Pancreas (tissue), 10 donors: ENCODE results near the gene CHN1. TPM values are rescaled to one million over a fixed set of nuclear protein-coding genes. Genes with fewer than 3 reads are reported as not detected.

Source experiments
- ATAC-seq, 4 donors: fragments of 200-7000 bp; cut with Tn5 transposase; one replicate each; pipeline versions ENCODE4 v1.8.0 to v1.9.1; 2020; ENCODE audit warnings: mild to moderate bottlenecking in 4 of 4, moderate library complexity in 4 of 4
- DNase-seq, 6 donors: peaks; one replicate each; pipeline ENCODE4 v3.0.0-alpha.2; 2020
- FAIRE-seq: peaks from 2 replicates; lab custom pipeline; 2012; peaks lifted over from hg19 to GRCh38; lab: Jason Lieb, UNC
- H3K27ac ChIP-seq, 4 donors: fragments of 200-600 bp; sonication (generic); 1 replicate in 3 of 4; 2 replicates in 1 of 4; pipeline versions ENCODE4 v1.5.0 to v1.8.0; 2020
- H3K27me3 ChIP-seq, 4 donors: fragments of 200-600 bp; one replicate each; pipeline ENCODE4 v1.8.0; 2021
- H3K36me3 ChIP-seq, 3 donors: fragments of 200-600 bp; sonication (generic) in 1 of 3; one replicate each; pipeline versions ENCODE4 v1.5.0 to v1.8.0; 2020 to 2021
- H3K4me1 ChIP-seq, 3 donors: fragments of 200-600 bp; one replicate each; pipeline ENCODE4 v1.8.0; 2021
- H3K4me3 ChIP-seq, 4 donors: fragments of 200-600 bp; sonication (generic) in 2 of 4; one replicate each; pipeline versions ENCODE4 v1.5.0 to v1.8.0; 2020 to 2021
- H3K9me3 ChIP-seq, 4 donors: fragments of 200-600 bp; one replicate each; pipeline ENCODE4 v1.8.0; 2021
- WGBS, 2 donors: extraction: QIAGEN DNeasy Blood & Tissue Kit; methylation state at CpG; one replicate each; pipeline ENCODE4 v1.1.7; 2013; 5-methylcytosine and 5-hydroxymethylcytosine counted together
- intact Hi-C, 3 donors: fragments of 100-400 bp; cut with DNase I; formaldehyde crosslinking; loops; one replicate each; pipeline versions ENCODE4 v1.11.1 to v1.14.2; 2022
- polyA plus RNA-seq, 2 donors: library from polyadenylated mRNA; stranded (reverse); fragments of 200-250 nt; gene quantifications; one replicate each; pipeline ENCODE4 v1.2.3, GENCODE V29; 2013
- total RNA-seq, 6 donors: library from RNA; stranded (reverse); fragmentation: NEBNext Ultra II Directional in 4 of 6; extraction: Animal tissue kit (Norgen Biotek cat#: 25700) in 4 of 6; gene quantifications; one replicate each; pipeline versions ENCODE4 v1.2.1 to v1.2.4, GENCODE V29; 2021 to 2023
- TF ChIP-seq, protein P1 (sequence below), 4 donors: fragments of 200-600 bp; sonication (generic) in 3 of 4; IDR thresholded peaks; one replicate each; pipeline versions ENCODE4 v1.5.0 to v1.8.0; 2021; ENCODE audit warnings: antibody characterized with exemption in 4 of 4
- donor health status: healthy with polysubstance abuse.
- donor health status: DM: no; HTN: no; CAD: no; lungs with moderate emphysema.
- donor health status: DM: no; HTN: no; CAD: no.
- donor health status: control.
- donor health status: control.
- donor health status: Bipolar disorder and iron deficiency.
- donor health status: DM: yes; HTN: yes; CAD: no.
- donor health status: DM: no; HTN: no; CAD: no.
- donor health status: DM: no; HTN: no; CAD: no.
- donor health status: DM: yes; HTN: yes; CAD: no.

Gene CHN1
- total and polyA plus RNA-seq, 8 donors: 1.3 to 15.4 (median 3.7) TPM

- H3K36me3 ChIP-seq: no peaks in the 10 kb centered on the region
- TF ChIP-seq, protein P1, sequence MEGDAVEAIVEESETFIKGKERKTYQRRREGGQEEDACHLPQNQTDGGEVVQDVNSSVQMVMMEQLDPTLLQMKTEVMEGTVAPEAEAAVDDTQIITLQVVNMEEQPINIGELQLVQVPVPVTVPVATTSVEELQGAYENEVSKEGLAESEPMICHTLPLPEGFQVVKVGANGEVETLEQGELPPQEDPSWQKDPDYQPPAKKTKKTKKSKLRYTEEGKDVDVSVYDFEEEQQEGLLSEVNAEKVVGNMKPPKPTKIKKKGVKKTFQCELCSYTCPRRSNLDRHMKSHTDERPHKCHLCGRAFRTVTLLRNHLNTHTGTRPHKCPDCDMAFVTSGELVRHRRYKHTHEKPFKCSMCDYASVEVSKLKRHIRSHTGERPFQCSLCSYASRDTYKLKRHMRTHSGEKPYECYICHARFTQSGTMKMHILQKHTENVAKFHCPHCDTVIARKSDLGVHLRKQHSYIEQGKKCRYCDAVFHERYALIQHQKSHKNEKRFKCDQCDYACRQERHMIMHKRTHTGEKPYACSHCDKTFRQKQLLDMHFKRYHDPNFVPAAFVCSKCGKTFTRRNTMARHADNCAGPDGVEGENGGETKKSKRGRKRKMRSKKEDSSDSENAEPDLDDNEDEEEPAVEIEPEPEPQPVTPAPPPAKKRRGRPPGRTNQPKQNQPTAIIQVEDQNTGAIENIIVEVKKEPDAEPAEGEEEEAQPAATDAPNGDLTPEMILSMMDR (IDR thresholded peaks at IDR 0.05): no peak
- H3K4me1 ChIP-seq: no peaks in the 10 kb centered on the region
- no peak for ATAC-seq
- intact Hi-C loops: no loop called here
- H3K4me3 ChIP-seq: no peak overlapping the region
- no peak for DNase-seq
- H3K27ac ChIP-seq: no peak overlapping the region
- no peak for FAIRE-seq
- no peaks in the 10 kb centered on the region for H3K9me3 ChIP-seq
- no peaks in the 10 kb centered on the region for H3K27me3 ChIP-seq
- WGBS, 2 donors: 88 to 91% methylated on average over 2 of the region's 2 CpGs
These were observed 8.6 kb downstream of the CHN1 start for GRCh38 chr2:174996622-174997021.

DNA sequence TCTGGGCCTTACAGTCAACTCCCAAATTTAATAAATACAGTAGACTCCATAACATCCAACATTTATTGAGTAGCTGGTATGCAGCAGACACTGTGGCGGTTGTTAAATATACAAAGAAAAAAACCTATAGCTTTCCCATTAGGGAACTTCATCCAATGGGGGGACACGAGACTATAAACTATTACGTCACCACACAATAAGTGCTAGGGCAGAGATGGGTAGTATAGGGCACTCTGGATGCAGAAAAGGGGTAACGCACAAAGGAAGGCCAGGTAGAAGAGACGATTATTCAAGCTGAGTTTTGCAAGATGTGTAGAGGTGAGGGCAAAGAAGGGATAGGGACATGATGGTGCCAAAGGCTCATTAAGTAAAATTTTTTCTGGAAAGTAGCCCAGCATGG, 10.8 kb downstream of the CHN1 start:
- ATAC-seq: no peak
- Histone ChIP-seq H3K27me3 (no peaks in the 10 kb centered on the region), H3K9me3 (no peaks in the 10 kb centered on the region), H3K4me3 (no peak overlapping the region), H3K4me1 (no peaks in the 10 kb centered on the region), H3K27ac (no peak overlapping the region), H3K36me3 (no peaks in the 10 kb centered on the region)
- FAIRE-seq: no peak
- intact Hi-C loops: no loop called here
- TF ChIP-seq, protein P1 (IDR thresholded peaks at IDR 0.05): no peak
- DNase-seq: no peak
- WGBS, 2 donors: 83 to 95% methylated on average over 5 of the region's 5 CpGs

GRCh38 chr2:174992886-174993285, 12.3 kb downstream of the CHN1 start:
- no peaks in the 10 kb centered on the region for H3K27me3 ChIP-seq
- TF ChIP-seq, protein P1 (IDR thresholded peaks at IDR 0.05): no peak
- no peaks in the 10 kb centered on the region for H3K9me3 ChIP-seq
- H3K4me1 ChIP-seq: no peaks in the 10 kb centered on the region
- no peak for DNase-seq
- no peak for ATAC-seq
- intact Hi-C loops: no loop called here
- no peak overlapping the region for H3K27ac ChIP-seq
- H3K4me3 ChIP-seq: no peak overlapping the region
- WGBS, 2 donors: 91 to 100% methylated on average over 1 of the region's 1 CpG
- no peak for FAIRE-seq
- H3K36me3 ChIP-seq: no peaks in the 10 kb centered on the region

DNA sequence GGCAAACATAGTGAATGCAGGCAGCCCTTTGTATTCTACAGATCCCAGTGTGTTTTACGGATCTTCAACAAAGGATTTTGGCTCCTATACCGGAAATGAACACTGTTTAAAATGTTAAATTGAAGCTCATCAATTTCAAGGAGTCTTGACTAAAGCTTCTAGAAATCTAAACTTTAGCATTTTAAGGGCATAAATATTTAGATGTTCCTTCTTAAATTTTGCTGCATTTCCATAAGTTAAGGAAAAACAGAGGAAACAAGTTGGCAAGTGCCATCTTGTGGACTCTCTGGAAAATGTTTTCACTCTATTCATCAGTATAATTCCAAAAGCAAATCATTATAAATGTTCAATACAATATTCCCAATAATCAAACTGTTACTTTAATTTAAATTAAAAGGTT, 19.6 kb downstream of the CHN1 start:
- DNase-seq (no peak), FAIRE-seq (peak; percentile 94), ATAC-seq (no peak)
- no peak overlapping the region for H3K4me3 ChIP-seq
- intact Hi-C loops: loop anchor here in 2 of 3 donors (5.0 kb wide), 2 partner anchors 213 to 223 kb away; partner anchors contain the start of gene CHRNA1 (in 1 of the 2)
- 75 to 81% methylated on average over 2 of the region's 2 CpGs for WGBS, 2 donors
- no peaks in the 10 kb centered on the region for H3K27me3 ChIP-seq
- H3K27ac ChIP-seq: no peak overlapping the region
- no peaks in the 10 kb centered on the region for H3K4me1 ChIP-seq
- no peaks in the 10 kb centered on the region for H3K9me3 ChIP-seq
- H3K36me3 ChIP-seq: no peaks in the 10 kb centered on the region
- TF ChIP-seq, protein P1 (IDR thresholded peaks at IDR 0.05): peak in 2 of 4 donors; percentile 20 to 26

DNA sequence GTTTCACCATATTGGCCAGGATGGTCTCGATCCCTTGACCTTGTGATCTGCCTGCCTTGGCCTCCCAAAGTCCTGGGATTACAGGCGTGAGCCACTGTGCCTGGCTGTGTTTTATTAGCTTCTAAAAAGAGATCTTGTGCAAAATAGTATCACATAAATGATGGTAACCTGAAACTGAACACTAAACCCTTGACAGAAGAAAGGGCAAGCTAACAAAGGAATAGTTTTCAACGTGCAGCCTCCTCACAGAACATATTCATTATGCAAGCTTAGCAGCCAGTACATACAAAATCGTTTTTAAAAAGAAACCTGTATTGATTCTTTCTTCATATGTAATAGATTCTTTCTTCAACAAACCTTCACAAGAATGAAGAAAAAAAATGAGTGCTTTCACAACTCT, 20.6 kb downstream of the CHN1 start:
- Histone ChIP-seq H3K27me3 (no peaks in the 10 kb centered on the region), H3K36me3 (no peaks in the 10 kb centered on the region), H3K27ac (no peak overlapping the region), H3K9me3 (no peaks in the 10 kb centered on the region), H3K4me3 (no peak overlapping the region), H3K4me1 (no peaks in the 10 kb centered on the region)
- TF ChIP-seq, protein P1 (IDR thresholded peaks at IDR 0.05): no peak
- FAIRE-seq: no peak
- DNase-seq: no peak
- no peak for ATAC-seq
- intact Hi-C loops: loop anchor here in 1 of 3 donors (5.0 kb wide), 1 partner anchor 207 kb away; no protein-coding TSS in a partner anchor
- WGBS, 2 donors: 70 to 71% methylated on average over 4 of the region's 4 CpGs
